GM12878 (cell line): ENCODE results near the gene SLCO1A2.

Experiments used
- CREB1 ChIP-seq: IDR thresholded peaks from 2 replicates; pipeline ENCODE4 v1.6.1; 2012; ENCODE audit warnings: low read depth, mild to moderate bottlenecking, inconsistent platforms
- CREM ChIP-seq: IDR thresholded peaks from 2 replicates; pipeline ENCODE4 v1.6.1; 2014; ENCODE audit warnings: antibody characterized with exemption, low read depth
- EZH2 ChIP-seq: IDR thresholded peaks from 2 replicates; pipeline ENCODE4 v1.6.1; 2012; ENCODE audit warnings: low read depth, mild to moderate bottlenecking, control low read depth, inconsistent platforms, low read length, borderline replicate concordance; ENCODE audit not compliant: control insufficient read depth
- SREBF2 ChIP-seq: IDR thresholded peaks from 2 replicates; pipeline ENCODE4 v1.6.1; 2012; ENCODE audit warnings: mild to moderate bottlenecking, low read length
- TF ChIP-seq, protein P1 (sequence below): IDR thresholded peaks from 2 replicates; pipeline ENCODE4 v1.6.1; 2011; ENCODE audit warnings: low read depth, low read length, improper control_type of control experiment, borderline replicate concordance

DNA sequence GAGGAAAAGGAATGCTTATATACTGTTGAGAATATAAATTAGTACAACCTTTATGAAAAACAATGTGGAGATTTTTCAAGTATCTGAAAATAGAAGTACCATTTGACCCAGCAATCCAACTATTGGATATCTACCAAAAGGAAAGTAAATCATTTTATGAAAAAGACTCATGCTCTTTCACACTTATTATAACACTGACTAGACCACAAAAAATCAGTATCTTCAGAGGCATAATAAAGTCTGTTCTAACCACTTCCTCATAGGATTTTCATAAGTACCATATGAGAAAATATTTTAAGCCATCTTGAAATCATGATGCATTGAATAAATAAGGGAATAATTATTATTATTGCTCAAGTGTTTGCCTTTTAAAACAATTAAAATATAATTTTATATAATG lies 112.9 kb downstream of the SLCO1A2 start:
- TF ChIP-seq EZH2 (no peak), CREM (no peak), SREBF2 (no peak), CREB1 (no peak)
- TF ChIP-seq, protein P1, sequence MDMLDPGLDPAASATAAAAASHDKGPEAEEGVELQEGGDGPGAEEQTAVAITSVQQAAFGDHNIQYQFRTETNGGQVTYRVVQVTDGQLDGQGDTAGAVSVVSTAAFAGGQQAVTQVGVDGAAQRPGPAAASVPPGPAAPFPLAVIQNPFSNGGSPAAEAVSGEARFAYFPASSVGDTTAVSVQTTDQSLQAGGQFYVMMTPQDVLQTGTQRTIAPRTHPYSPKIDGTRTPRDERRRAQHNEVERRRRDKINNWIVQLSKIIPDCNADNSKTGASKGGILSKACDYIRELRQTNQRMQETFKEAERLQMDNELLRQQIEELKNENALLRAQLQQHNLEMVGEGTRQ: no peak
